GM18951 (cell line): ENCODE measurements around the gene PGAM2.

Experiments
- POLR2A ChIP-seq: IDR thresholded peaks from 4 replicates; pipeline ENCODE4 v1.6.1; 2011; ENCODE audit warnings: mild to moderate bottlenecking; ENCODE audit not compliant: insufficient read length, insufficient read depth; ENCODE audit errors: extremely low read depth
- in situ Hi-C: fragments of 300-500 bp; cut with MboI; formaldehyde crosslinking; loops from one replicate; pipeline ENCODE4 v1.12.0; 2022; ENCODE audit warnings: low sequenced_read_pairs, mixed read lengths, inconsistent platforms; ENCODE audit not compliant: unreplicated experiment

PGAM2 gene

GRCh38 chr7:44107116-44107960, 42.0 kb upstream of the PGAM2 start:
- no peak for TF ChIP-seq POLR2A
- in situ Hi-C loops: no loop called here

- in situ Hi-C loops: no loop called here
- no peak for TF ChIP-seq POLR2A
These were observed 41.1 kb upstream of the PGAM2 start for GRCh38 chr7:44106311-44107065.

- in situ Hi-C loops: no loop called here
- no peak for TF ChIP-seq POLR2A
These were observed 40.5 kb upstream of the PGAM2 start for GRCh38 chr7:44105832-44106231.

- in situ Hi-C loops: no loop called here
- no peak for TF ChIP-seq POLR2A
These were observed 39.7 kb upstream of the PGAM2 start for GRCh38 chr7:44104860-44105771.

GRCh38 chr7:44103923-44104859, 38.8 kb upstream of the PGAM2 start, which contains the start of gene AEBP1:
AEBP1 (plus strand) TSS chr7:44104345; CDS start chr7:44104666, 321 bp downstream.
- TF ChIP-seq POLR2A: no peak
- in situ Hi-C loops: no loop called here

GRCh38 chr7:44103566-44103922, 38.2 kb upstream of the PGAM2 start:
- in situ Hi-C loops: no loop called here
- TF ChIP-seq POLR2A: no peak

- TF ChIP-seq POLR2A: no peak
- in situ Hi-C loops: no loop called here
These were observed 37.6 kb upstream of the PGAM2 start for GRCh38 chr7:44102846-44103565.

GRCh38 chr7:44101966-44102845, 36.8 kb upstream of the PGAM2 start:
- in situ Hi-C loops: no loop called here
- TF ChIP-seq POLR2A: no peak

- in situ Hi-C loops: no loop called here
These were observed 36.1 kb upstream of the PGAM2 start for GRCh38 chr7:44101303-44101965.

More at GRCh38 chr7:44101303-44101965, 36.1 kb upstream of the PGAM2 start:
- TF ChIP-seq POLR2A: no peak
